ENCODE data around the gene ARHGAP42.

The ARHGAP42 gene

DNA sequence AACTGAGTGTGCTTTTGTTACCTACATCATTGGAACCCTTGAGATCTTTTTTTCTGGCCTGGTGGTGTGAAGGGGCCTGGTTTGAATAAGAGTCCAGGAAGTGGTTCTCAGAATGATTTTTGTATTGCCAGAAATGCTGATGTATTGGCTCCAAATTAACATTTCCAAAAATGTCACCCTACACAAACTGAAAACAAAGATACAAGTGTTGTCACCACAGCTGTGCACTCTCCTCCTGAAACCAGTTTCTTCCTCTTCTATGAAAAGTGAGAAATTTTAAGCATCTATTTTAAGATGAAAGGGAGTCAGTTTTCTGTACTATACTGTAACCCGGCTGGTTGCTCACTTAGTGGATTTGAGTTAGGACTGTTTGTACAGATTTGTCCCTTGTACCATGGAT, 223.7 kb downstream of the ARHGAP42 start:
- TF ChIP-seq, protein P1, sequence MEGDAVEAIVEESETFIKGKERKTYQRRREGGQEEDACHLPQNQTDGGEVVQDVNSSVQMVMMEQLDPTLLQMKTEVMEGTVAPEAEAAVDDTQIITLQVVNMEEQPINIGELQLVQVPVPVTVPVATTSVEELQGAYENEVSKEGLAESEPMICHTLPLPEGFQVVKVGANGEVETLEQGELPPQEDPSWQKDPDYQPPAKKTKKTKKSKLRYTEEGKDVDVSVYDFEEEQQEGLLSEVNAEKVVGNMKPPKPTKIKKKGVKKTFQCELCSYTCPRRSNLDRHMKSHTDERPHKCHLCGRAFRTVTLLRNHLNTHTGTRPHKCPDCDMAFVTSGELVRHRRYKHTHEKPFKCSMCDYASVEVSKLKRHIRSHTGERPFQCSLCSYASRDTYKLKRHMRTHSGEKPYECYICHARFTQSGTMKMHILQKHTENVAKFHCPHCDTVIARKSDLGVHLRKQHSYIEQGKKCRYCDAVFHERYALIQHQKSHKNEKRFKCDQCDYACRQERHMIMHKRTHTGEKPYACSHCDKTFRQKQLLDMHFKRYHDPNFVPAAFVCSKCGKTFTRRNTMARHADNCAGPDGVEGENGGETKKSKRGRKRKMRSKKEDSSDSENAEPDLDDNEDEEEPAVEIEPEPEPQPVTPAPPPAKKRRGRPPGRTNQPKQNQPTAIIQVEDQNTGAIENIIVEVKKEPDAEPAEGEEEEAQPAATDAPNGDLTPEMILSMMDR (IDR thresholded peaks at IDR 0.05; ENCODE audit: insufficient read depth, low read length, missing control alignments): no peak
- no peak overlapping the region for H3K4me3 ChIP-seq (ENCODE audit: low read depth, low read length)
- ChIA-PET POLR2A (no interaction called here), CTCF (interaction anchor here (1.1 to 3.1 kb wide), 3 partner anchors 10 to 334 kb away, joined by 4 to 11 read pairs (median 7); no protein-coding TSS in a partner anchor)
- DNase-seq (ENCODE audit: low read depth, low spot score): no peak

DNA sequence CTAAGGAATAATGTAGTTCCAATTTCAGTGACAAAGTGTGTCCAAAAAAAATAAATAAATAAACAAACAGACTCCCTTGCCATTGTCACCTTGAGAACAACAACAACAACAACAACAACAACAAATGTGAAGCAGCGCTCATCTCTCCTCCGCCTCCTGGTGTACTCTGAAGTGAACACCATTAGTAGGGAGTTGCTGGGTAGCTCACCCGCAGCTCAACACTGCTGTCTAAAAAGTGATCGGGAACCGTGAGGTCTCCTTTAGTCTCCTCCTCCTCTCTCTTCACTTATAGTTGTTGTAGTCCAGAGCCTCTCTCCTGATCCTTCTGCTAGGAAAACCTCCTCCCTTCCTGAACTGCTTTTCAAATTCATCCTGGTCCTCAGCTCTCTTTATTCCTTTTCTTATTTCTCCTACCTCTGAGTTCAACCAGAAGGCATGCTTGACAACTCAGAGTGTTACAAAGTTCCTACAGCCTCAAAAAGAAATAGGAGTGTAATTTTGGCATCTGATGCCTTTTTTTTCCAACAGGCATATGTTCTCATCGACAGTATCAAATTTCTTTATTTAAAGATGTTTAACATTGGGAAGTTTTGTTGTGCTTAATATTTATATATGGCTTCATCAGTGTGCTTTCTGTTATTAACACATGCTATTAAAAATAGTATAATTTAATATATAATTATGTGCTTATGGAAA, 227.5 kb downstream of the ARHGAP42 start:
- no peak for DNase-seq (ENCODE audit: low read depth, low spot score)
- ChIA-PET CTCF (interaction anchor here (1.2 to 1.6 kb wide), 3 partner anchors 16 to 233 kb away, joined by 3 to 5 read pairs (median 3); no protein-coding TSS in a partner anchor), POLR2A (no interaction called here)
- TF ChIP-seq, protein P1 (IDR thresholded peaks at IDR 0.05; ENCODE audit: insufficient read depth, low read length, missing control alignments): no peak
- H3K4me3 ChIP-seq (ENCODE audit: low read depth, low read length): no peak overlapping the region

DNA sequence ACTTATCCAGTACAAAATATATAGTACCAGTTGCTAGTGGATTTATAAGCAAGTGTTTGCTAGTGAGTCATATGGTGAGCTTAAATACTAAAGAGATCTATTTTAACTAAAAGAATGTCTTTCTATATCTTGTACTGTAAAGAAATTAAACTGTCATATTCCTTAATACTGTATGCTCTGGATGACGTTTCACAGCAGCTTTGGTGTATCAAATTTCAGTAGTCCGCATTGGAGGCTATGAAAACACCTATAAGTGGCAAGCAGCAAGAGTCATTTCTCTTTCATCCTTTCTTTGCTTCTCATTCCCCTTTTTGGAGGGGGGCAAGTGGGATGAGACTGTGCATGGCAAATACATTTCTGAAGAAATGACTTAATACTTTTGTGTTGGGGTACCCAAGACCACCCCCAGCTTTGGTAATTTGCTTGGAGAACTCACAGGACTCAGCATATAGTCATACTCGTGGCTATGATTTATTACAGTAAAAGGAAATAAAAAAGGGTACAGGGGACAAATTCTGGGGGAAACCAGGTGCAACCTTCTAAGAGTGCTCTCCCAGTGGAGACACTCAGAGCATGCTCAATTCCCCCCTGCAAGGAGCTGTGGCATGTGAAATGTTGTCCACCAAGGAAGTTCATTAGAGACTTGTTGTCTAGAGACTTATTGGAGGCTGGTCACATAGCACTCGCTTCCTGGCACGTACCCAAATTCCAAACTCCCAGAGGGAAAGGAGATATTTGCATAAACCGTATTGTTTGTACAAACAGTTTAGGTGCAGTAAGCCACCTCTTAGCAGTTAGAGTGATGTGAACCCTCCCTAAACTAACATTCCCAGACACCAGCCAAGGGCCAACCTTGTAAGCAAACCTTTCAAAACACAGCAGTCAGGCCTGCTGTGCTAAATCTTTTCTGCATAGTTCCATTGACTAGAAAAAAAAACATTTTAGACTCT, 231.7 kb downstream of the ARHGAP42 start:
- TF ChIP-seq, protein P1 (IDR thresholded peaks at IDR 0.05; ENCODE audit: insufficient read depth, low read length, missing control alignments): no peak
- ChIA-PET CTCF (interaction anchor here (0.8 to 2.0 kb wide), 6 partner anchors 8 to 342 kb away, joined by 3 to 8 read pairs (median 4); no protein-coding TSS in a partner anchor), POLR2A (no interaction called here)
- no peak for DNase-seq (ENCODE audit: low read depth, low spot score)
- H3K4me3 ChIP-seq (ENCODE audit: low read depth, low read length): no peak overlapping the region

DNA sequence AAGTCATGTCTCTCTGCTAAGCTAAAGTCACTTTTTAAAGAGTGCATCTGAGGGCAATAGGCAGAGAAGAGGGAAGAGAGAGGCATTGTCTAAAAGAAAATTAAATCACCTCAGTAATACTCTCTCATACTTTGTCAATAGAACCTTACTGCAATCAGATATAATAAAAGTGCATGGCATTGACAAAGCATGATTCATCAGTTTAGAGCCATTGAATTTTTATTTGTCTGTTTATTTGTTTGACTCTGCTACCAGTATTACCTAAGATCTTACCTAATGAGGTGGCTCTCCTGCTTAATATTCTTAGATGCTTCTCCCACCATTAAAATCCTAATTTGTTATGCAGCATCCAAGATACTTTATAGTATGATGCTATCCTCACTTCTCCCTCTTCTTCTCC, 233.5 kb downstream of the ARHGAP42 start:
- POLR2A ChIA-PET: no interaction called here
- DNase-seq (ENCODE audit: low read depth, low spot score): no peak
- TF ChIP-seq, protein P1 (IDR thresholded peaks at IDR 0.05; ENCODE audit: insufficient read depth, low read length, missing control alignments): no peak
- CTCF ChIA-PET: interaction anchor here (7.0 kb wide), 1 partner anchor 239 kb away, joined by 64 read pairs; no protein-coding TSS in a partner anchor
- H3K4me3 ChIP-seq (ENCODE audit: low read depth, low read length): no peak overlapping the region

DNA sequence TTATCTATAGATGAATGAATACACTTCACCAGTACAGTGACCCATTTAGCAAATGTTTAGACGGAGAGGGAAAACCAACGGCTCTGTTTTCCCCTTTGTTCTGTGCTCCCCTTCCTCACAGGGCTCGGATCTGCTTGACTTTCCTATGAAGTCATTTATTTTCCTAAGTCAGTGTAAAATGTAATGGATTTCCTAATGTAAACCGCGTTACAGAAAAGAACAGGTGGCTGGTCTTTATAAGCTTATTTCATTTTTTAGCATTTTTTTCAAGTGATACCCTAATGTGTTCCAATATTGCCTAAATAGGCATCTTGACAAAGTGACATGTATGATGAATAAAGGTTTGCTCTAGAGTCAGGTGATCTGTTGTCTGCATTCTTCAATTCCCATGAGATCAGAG, 235.0 kb downstream of the ARHGAP42 start:
- no peak for DNase-seq (ENCODE audit: low read depth, low spot score)
- no peak overlapping the region for H3K4me3 ChIP-seq (ENCODE audit: low read depth, low read length)
- POLR2A ChIA-PET: no interaction called here
- CTCF ChIA-PET: interaction anchor here (0.8 to 7.0 kb wide), 5 partner anchors 8 to 345 kb away, joined by 3 to 64 read pairs (median 3); no protein-coding TSS in a partner anchor
- TF ChIP-seq, protein P1 (IDR thresholded peaks at IDR 0.05; ENCODE audit: insufficient read depth, low read length, missing control alignments): no peak

DNA sequence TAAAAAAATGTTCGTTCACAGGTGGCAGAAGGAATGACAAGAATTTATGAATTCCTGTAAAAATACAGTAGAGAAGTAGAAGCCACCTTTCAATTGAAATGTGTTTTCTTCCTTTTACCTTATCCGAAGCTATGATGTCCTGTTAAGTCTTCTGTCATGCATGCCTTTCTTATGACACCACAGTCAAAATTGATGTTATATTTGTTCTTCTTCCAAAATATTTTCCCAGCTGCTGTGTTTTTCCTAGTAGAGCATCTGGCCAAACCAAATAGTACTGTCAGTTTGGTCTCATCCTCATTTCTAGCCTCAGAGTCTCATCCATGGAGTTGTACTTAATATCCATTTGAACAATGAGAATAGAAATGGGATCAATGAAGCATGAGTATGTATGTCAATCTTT, 236.5 kb downstream of the ARHGAP42 start:
- ChIA-PET POLR2A (no interaction called here), CTCF (interaction anchor here (1.2 to 7.0 kb wide), 4 partner anchors 235 to 350 kb away, joined by 4 to 64 read pairs (median 35); no protein-coding TSS in a partner anchor)
- peak; percentile 9 for DNase-seq (ENCODE audit: low read depth, low spot score)
- no peak overlapping the region for H3K4me3 ChIP-seq (ENCODE audit: low read depth, low read length)
- TF ChIP-seq, protein P1 (IDR thresholded peaks at IDR 0.05; ENCODE audit: insufficient read depth, low read length, missing control alignments): no peak

All from AG04449 (cell line).